Fibroblast of villous mesenchyme (primary cell): Measurements from ENCODE around the gene FBXL17. TPM values are rescaled to one million over a fixed set of nuclear protein-coding genes. Genes with fewer than 3 reads are reported as not detected.
A peak's percentile ranks its signal among the peaks of the same experiment; 100 is the strongest.

Experiments
- DNase-seq: peaks from one replicate; pipeline ENCODE4 v3.0.0-alpha.2; 2010; ENCODE audit warnings: low read depth
- H3K4me3 ChIP-seq: 2 replicates; pipeline ENCODE4 v1.5.1; 2011; ENCODE audit warnings: low read depth, mild to moderate bottlenecking, low read length
- total RNA-seq: library from RNA; depleted of rRNA; stranded (reverse); fragments of >200 nt; gene quantifications from 2 replicates; pipeline ENCODE4 v1.2.3, GENCODE V29; 2012
- TF ChIP-seq, protein P1 (sequence below): IDR thresholded peaks from 2 replicates; pipeline ENCODE4 v1.5.1; 2012; ENCODE audit warnings: low read depth, mild to moderate bottlenecking, low read length; ENCODE audit not compliant: insufficient read depth

FBXL17 gene
- total RNA-seq, 1 donor: 20.3 TPM

DNA sequence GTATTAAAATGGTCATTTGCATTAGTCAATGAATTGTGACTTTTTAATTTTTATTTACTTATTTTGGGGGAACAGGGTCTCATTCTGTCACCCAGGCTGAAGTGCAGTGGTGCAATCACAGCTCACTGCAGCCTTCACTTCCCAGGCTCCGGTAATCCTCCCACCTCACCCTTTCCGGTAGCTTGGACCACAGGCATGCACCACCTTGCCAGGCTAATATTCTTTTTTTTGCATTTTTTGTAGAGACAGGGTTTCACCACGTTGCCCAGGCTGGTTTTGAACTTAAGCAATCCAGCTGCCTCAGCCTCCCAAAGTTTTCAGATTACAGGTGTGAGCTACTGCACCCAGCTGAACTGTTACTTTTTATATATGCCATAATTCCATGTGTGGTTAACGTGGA is 143.4 kb downstream of the FBXL17 start:
- TF ChIP-seq, protein P1, sequence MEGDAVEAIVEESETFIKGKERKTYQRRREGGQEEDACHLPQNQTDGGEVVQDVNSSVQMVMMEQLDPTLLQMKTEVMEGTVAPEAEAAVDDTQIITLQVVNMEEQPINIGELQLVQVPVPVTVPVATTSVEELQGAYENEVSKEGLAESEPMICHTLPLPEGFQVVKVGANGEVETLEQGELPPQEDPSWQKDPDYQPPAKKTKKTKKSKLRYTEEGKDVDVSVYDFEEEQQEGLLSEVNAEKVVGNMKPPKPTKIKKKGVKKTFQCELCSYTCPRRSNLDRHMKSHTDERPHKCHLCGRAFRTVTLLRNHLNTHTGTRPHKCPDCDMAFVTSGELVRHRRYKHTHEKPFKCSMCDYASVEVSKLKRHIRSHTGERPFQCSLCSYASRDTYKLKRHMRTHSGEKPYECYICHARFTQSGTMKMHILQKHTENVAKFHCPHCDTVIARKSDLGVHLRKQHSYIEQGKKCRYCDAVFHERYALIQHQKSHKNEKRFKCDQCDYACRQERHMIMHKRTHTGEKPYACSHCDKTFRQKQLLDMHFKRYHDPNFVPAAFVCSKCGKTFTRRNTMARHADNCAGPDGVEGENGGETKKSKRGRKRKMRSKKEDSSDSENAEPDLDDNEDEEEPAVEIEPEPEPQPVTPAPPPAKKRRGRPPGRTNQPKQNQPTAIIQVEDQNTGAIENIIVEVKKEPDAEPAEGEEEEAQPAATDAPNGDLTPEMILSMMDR: no peak
- no peak overlapping the region for H3K4me3 ChIP-seq
- no peak for DNase-seq

DNA sequence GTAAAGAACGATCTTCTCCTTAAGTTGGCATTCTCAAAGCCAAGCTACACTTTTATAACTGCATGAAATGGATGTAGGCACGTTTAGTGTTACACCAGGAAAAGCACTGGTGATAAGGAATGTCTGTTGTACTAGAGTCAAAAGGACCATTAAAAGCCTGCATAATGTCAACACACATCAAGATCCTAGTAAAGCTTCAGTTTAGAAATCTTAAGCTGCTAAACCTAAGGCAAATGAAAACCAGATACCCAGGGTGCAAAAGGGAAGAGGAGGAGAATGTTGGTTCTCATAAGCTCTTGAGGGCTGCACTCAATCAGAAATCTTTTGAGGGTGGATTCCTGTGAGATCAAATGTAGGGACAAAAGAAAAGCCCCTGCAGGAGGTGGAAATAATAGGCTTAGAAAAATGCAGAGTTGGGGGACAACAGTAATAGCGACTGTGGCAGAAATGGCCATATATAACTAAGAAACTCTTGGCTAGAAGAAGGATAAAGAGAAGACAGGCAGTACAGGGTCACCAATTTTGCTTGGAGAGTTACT is 148.2 kb downstream of the FBXL17 start:
- DNase-seq: peak; percentile 8
- no peak overlapping the region for H3K4me3 ChIP-seq
- TF ChIP-seq, protein P1: no peak

DNA sequence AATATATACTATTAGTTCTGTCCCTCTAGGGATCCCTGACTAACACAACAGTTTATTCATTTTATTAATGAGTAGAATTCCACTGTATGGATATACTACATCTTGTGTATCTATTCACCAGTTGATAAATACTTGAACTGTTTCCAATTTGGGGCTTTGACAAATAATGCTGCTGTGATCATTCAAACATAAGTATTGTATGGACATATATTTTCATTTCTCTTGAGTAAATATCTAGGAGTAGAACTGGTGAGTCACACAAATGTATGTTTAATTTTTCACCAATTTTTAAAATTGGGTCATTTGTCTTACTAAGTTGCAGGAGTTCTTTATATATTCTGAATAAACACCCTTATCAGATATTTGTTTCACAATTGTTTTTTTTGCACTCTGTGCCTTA is 149.1 kb downstream of the FBXL17 start:
- DNase-seq: no peak

DNA sequence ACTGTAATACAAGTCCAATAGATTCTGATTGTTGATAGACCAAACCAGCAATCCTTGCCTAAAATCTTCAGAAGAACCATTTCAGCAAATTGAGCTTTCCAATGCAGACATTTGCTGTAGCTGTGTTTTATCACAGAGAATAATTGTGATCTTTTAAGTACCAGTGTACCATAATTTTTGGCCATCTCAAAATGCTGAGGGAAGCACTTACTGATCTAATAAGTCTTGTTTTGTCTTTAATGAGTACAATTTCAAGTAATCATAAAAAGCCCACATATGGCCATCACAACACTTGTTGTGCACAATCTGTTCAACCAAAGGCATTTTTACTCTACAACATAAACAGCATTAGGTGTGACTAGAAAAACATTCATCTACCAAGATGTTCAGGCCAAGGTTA is 159.9 kb downstream of the FBXL17 start:
- TF ChIP-seq, protein P1: no peak
- no peak overlapping the region for H3K4me3 ChIP-seq
- no peak for DNase-seq

More for the DNA sequence above, 149.1 kb downstream of the FBXL17 start:
- TF ChIP-seq, protein P1: no peak
- no peak overlapping the region for H3K4me3 ChIP-seq

DNA sequence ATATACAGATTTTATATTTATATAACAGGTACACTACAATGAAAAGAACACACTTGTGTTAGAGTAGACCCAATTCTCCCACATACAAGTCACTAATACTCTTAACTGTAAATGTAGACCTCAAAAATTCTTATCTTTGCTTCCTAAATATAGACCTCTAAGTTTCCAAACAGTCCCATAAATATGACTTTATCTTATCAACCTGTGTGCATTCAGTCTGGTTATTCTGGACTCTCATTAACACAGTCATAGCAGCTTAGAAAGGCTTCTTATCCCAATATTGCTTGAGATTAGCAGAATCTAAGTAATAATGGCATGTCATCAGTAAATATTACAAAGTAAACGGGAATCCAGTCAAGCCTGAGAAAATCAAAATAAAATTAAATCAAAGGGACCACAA is 161.1 kb downstream of the FBXL17 start:
- TF ChIP-seq, protein P1: no peak
- no peak overlapping the region for H3K4me3 ChIP-seq
- no peak for DNase-seq

DNA sequence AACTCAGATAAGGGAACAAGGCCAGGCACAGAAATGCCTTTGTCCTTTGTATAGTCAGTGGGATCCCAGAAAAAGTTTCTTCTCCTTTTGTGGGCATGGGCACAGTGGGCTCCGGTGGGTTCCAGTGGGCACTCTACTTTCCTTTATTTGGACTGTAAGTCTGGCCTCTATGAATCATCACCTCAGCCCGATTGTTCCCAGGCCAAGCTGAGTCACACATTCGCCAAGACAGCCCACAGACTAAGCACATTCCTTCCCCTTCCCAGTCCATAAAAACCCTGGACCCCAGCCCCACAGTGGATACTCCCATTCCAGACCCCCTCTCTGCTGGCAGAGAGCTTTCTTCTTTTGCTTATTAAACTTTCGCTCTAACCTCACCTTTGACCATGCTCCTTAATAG is 165.0 kb downstream of the FBXL17 start:
- DNase-seq: peak; percentile 47
- TF ChIP-seq, protein P1: no peak
- no peak overlapping the region for H3K4me3 ChIP-seq

DNA sequence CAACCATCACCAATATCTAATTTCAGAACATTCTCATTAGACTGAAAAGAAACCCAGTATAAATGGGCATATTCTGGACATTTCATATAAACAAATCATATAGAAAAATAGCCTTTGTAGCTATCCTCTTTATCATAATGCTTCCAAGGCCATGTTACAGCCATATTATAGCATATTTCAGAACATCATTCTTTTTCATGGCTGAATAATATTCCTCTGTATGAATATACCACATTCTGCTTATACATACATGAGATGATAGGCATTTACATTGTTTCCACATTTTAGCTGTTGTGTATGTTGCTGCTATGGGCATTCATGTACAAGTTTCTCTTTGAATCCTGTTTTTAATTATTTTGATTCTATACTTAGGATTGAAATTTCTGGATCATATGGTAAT is 167.0 kb downstream of the FBXL17 start:
- H3K4me3 ChIP-seq: no peak overlapping the region
- TF ChIP-seq, protein P1: no peak
- DNase-seq: no peak
